Calu3 (cell line): Measurements from ENCODE around the gene ARHGAP24. TPM values are rescaled to one million over a fixed set of nuclear protein-coding genes. Genes with fewer than 3 reads are reported as not detected.

Experiments used
- BruUV-seq: library from RNA; stranded (reverse); fragments of 400-500 nt; replicated peaks from 2 replicates; lab custom pipeline; 2021; lab: Mats Ljungman, UMichigan
- CTCF ChIA-PET: fragments of 300-600 bp; sonication (Branson Sonifier 250); formaldehyde crosslinking; loops from one replicate; lab custom pipeline; 2022; ENCODE audit warnings: antibody characterized with exemption; lab: Charles Lee
- DNase-seq: peaks from one replicate; pipeline ENCODE4 v3.0.0; 2022
- H3K27ac Mint-ChIP-seq: one replicate; pipeline ENCODE4 v1.8.0; 2022; ENCODE audit warnings: mixed read lengths; ENCODE audit not compliant: unreplicated experiment
- H3K27me3 Mint-ChIP-seq: one replicate; pipeline ENCODE4 v1.8.0; 2022; ENCODE audit warnings: mixed read lengths; ENCODE audit not compliant: unreplicated experiment
- H3K36me3 Mint-ChIP-seq: one replicate; pipeline ENCODE4 v1.8.0; 2022; ENCODE audit warnings: mild to moderate bottlenecking, moderate library complexity, mixed read lengths; ENCODE audit not compliant: insufficient read depth, unreplicated experiment
- H3K4me1 Mint-ChIP-seq: one replicate; pipeline ENCODE4 v1.8.0; 2022; ENCODE audit warnings: mild to moderate bottlenecking, low read depth, mixed read lengths; ENCODE audit not compliant: unreplicated experiment
- H3K4me3 Mint-ChIP-seq: one replicate; pipeline ENCODE4 v1.8.0; 2022; ENCODE audit warnings: mild to moderate bottlenecking, low read depth, moderate library complexity, mixed read lengths; ENCODE audit not compliant: unreplicated experiment
- H3K9me3 Mint-ChIP-seq: one replicate; pipeline ENCODE4 v1.8.0; 2022; ENCODE audit warnings: low read depth, mixed read lengths; ENCODE audit not compliant: unreplicated experiment
- CTCF ChIP-seq: fragments of 200-600 bp; IDR thresholded peaks from one replicate; pipeline ENCODE4 v1.8.0; 2022; ENCODE audit warnings: antibody characterized with exemption; ENCODE audit not compliant: unreplicated experiment
- intact Hi-C: fragments of 100-400 bp; cut with micrococcal nuclease; formaldehyde crosslinking; loops from one replicate; pipeline ENCODE4 v1.10.0; 2022; ENCODE audit not compliant: unreplicated experiment
- total RNA-seq: library from RNA; stranded (reverse); gene quantifications from 2 replicates; pipeline ENCODE4 v1.2.3, GENCODE V29; 2022

Gene ARHGAP24
- total RNA-seq, 1 experiment from 2014 or later, result 10.2 TPM

DNA sequence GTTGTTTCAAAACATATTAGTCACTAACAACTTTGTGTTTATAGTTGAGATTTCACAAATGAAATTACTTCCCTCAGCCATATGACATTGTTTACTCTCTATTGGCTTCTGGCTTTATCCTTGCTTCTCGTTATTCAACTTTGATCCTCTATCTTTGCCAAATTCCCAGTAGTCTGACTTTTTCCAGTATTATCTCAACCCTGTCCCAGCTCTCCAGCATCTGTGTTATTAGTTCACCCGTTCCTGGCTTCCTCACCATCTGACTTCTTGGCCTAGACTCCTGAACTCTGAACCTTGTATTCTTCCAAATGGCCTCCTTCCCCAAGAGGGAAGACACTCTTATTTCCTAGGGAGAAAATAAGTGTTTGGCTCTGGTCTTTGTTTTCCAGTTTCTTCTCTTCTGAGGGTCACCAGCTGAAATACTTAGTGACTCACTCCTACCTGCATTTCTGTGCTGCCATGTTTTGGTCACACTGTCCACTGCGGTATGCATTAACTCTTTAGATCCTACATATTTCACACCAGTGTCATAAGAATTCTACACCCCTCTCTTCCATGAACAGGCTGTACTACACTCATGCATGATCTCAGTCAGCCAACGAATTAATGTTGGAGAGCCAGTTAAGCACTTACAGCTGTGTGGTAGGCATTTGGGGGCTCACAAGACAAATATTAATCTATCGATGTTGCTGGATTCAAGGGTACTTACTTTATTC is 17.0 kb upstream of the ARHGAP24 start:
- no peaks in the 10 kb centered on the region for H3K36me3 Mint-ChIP-seq
- no peak overlapping the region for H3K27ac Mint-ChIP-seq

GRCh38 chr4:85459736-85460135 is 15.2 kb upstream of the ARHGAP24 start:
- Mint-ChIP-seq H3K4me1 (peaks cover 7% of the 10 kb centered on the region), H3K36me3 (no peaks in the 10 kb centered on the region), H3K4me3 (no peak overlapping the region), H3K27ac (no peak overlapping the region), H3K27me3 (no peaks in the 10 kb centered on the region), H3K9me3 (no peaks in the 10 kb centered on the region)
- no TSS peak for BruUV-seq
- no peak for DNase-seq
- intact Hi-C loops, result no loop called here
- CTCF ChIA-PET, result interaction anchor here (1.6 kb wide), 1 partner anchor 14 kb away, joined by 7 read pairs; no protein-coding TSS in a partner anchor
- TF ChIP-seq CTCF, result no peak

More for the DNA sequence above, 17.0 kb upstream of the ARHGAP24 start:
- no peak for DNase-seq
- CTCF ChIA-PET, result no interaction called here
- Mint-ChIP-seq H3K9me3 (no peaks in the 10 kb centered on the region), H3K27me3 (no peaks in the 10 kb centered on the region), H3K4me3 (no peak overlapping the region), H3K4me1 (peaks cover 7% of the 10 kb centered on the region)
- no TSS peak for BruUV-seq
- TF ChIP-seq CTCF, result no peak
- intact Hi-C loops, result no loop called here

DNA sequence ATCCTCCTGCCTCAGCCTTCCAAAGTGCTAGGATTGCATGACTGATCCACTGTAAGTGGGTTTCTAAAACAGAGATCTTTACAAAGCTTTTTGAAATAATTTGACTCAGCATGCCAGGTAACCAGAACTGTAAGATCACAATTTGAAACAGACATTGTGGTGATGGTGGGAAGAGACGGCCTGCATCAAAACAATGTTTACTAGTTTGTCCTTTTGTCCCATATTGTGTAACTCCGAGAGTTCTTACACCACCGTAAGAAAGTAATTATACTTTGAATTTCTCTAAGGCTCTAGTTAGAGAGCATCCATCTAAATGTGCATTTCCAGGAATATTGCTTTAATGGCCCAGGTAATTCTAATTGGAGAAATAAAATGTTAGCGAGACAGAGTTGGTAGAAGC is 594 bp upstream of the ARHGAP24 start:
- no peaks in the 10 kb centered on the region for H3K27me3 Mint-ChIP-seq
- peak overlapping the region; percentile 76 for H3K4me3 Mint-ChIP-seq
- H3K36me3 Mint-ChIP-seq, result peaks cover 11% of the 10 kb centered on the region
- CTCF ChIA-PET, result interaction anchor here (0.7 to 1.4 kb wide), 4 partner anchors 15 to 447 kb away, joined by 3 to 7 read pairs (median 4); no protein-coding TSS in a partner anchor
- no peaks in the 10 kb centered on the region for H3K4me1 Mint-ChIP-seq
- intact Hi-C loops, result no loop called here
- no peaks in the 10 kb centered on the region for H3K9me3 Mint-ChIP-seq
- TF ChIP-seq CTCF, result no peak
- H3K27ac Mint-ChIP-seq, result no peak overlapping the region
- BruUV-seq, result no TSS peak
- DNase-seq, result no peak

DNA sequence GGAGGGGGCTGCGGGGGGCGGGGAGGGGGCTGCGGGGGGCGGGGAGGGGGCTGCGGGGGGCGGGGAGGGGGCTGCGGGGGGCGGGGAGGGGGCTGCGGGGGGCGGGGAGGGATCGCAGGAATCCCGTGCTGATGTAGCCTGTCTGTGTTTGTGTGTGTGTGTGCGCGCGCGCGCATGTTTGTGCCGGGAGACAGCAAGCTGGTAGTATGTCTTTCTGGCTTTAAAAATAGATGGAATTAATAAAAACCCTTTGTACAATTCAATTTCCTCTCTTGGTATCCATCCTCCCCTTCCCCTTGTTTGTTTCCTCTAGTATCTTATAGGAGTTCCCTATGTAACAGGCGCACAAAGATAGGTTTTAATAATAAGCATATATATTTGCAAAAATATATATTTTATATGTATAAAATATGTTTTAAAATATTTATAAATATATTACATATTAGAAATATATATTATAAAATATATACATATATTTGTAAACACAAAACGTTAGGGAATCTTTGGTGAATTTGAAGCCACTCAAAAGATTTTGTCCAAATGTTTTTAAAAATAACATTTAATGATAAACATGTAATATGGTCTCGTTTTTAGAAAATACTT is 782 bp downstream of the ARHGAP24 start:
- intact Hi-C loops, result no loop called here
- H3K27ac Mint-ChIP-seq, result no peak overlapping the region

More for the DNA sequence above, 782 bp downstream of the ARHGAP24 start:
- Mint-ChIP-seq H3K36me3 (peaks cover 11% of the 10 kb centered on the region), H3K4me3 (peak overlapping the region; percentile 76), H3K9me3 (no peaks in the 10 kb centered on the region), H3K27me3 (no peaks in the 10 kb centered on the region), H3K4me1 (no peaks in the 10 kb centered on the region)
- no peak for DNase-seq
- TF ChIP-seq CTCF, result no peak
- BruUV-seq, result no TSS peak
- CTCF ChIA-PET, result no interaction called here
